ENCODE data around the gene RPRD1B. TPM values are rescaled to one million over a fixed set of nuclear protein-coding genes. Genes with fewer than 3 reads are reported as not detected.

RPRD1B gene
- polyA plus RNA-seq, 2 of the 4 experiments (the other 2 are of a cell fraction): 16.4 to 28.4 TPM

GRCh38 chr20:38063911-38064530 is 30.5 kb downstream of the RPRD1B start (continued):
- no peak for TF ChIP-seq MYC (IDR thresholded peaks at IDR 0.05; ENCODE audit: borderline replicate concordance, low read length)

- ATAC-seq (no peak), FAIRE-seq (no peak), DNase-seq (ENCODE audit: low read depth in 1 of 2, low spot score in 1 of 2) (no peak)
- CTCF ChIA-PET: interaction anchor here (0.9 to 11.2 kb wide), 6 partner anchors 8 to 156 kb away, joined by 3 to 182 read pairs (median 20); partner anchors contain the start of gene TGM2
- no peak overlapping the region for H3K4me3 ChIP-seq
- H3K27ac ChIP-seq: no peak overlapping the region
- TF ChIP-seq RAD21 (conservative IDR thresholded peaks at IDR 0.05 in 1 of 2, IDR thresholded peaks at IDR 0.05 in 1 of 2) (no peak), CBX8 (IDR thresholded peaks at IDR 0.05) (no peak), GATA3 (IDR thresholded peaks at IDR 0.05; ENCODE audit: borderline replicate concordance) (no peak), JUN (IDR thresholded peaks at IDR 0.05) (no peak), NFE2L2 (conservative IDR thresholded peaks at IDR 0.05; ENCODE audit: low read length) (no peak), PBX3 (IDR thresholded peaks at IDR 0.05) (no peak), CTCF (IDR thresholded peaks at IDR 0.05) (no peak), NR3C1 (IDR thresholded peaks at IDR 0.05) (no peak), HEYL (CRISPR knock-in tag; IDR thresholded peaks at IDR 0.05) (no peak), BHLHE40 (IDR thresholded peaks at IDR 0.05; ENCODE audit: low read depth, low read length) (no peak), EP300 (IDR thresholded peaks at IDR 0.05) (no peak), KDM5A (IDR thresholded peaks at IDR 0.05) (no peak), USF2 (IDR thresholded peaks at IDR 0.05) (no peak), PHF8 (IDR thresholded peaks at IDR 0.05; ENCODE audit: borderline replicate concordance, low read depth) (no peak), FOXS1 (CRISPR knock-in tag; IDR thresholded peaks at IDR 0.05) (no peak), ZFP36 (IDR thresholded peaks at IDR 0.05; ENCODE audit: borderline replicate concordance, partially characterized antibody) (no peak), MYC (IDR thresholded peaks at IDR 0.05; ENCODE audit: borderline replicate concordance, low read length) (no peak)
- peaks cover 2% of the 10 kb centered on the region; the same call in 2 of the 3 replicates for H3K4me1 ChIP-seq
- 95% methylated on average over 10 of the region's 10 CpGs for WGBS (ENCODE audit: missing lambda C conversion rate)
- POLR2A ChIA-PET: no interaction called here
- peaks cover 5% of the 10 kb centered on the region for H3K9me3 ChIP-seq
- H3K4me2 ChIP-seq: no peak overlapping the region
Measured at GRCh38 chr20:38065764-38066375, 32.3 kb downstream of the RPRD1B start.

GRCh38 chr20:38066969-38067716 is 33.6 kb downstream of the RPRD1B start:
- FAIRE-seq (no peak), DNase-seq (ENCODE audit: low read depth in 1 of 2, low spot score in 1 of 2) (no peak), ATAC-seq (no peak)
- CTCF ChIA-PET: interaction anchor here (0.8 to 7.6 kb wide), 4 partner anchors 9 to 155 kb away, joined by 3 to 74 read pairs (median 20); no protein-coding TSS in a partner anchor
- Histone ChIP-seq H3K9me3 (peaks cover 18% of the 10 kb centered on the region), H3K27ac (no peak overlapping the region), H3K4me1 (no peaks in the 10 kb centered on the region), H3K4me3 (no peak overlapping the region), H3K4me2 (no peak overlapping the region)
- POLR2A ChIA-PET: no interaction called here
- WGBS (ENCODE audit: missing lambda C conversion rate): 96% methylated on average over 9 of the region's 9 CpGs
- no peak for TF ChIP-seq HOXA7 (CRISPR knock-in tag; IDR thresholded peaks at IDR 0.05)
- TF ChIP-seq MAZ (IDR thresholded peaks at IDR 0.05; ENCODE audit: borderline replicate concordance, low read depth, low read length): no peak
- TF ChIP-seq ZC3H11A (IDR thresholded peaks at IDR 0.05): no peak
- no peak for TF ChIP-seq USF2 (IDR thresholded peaks at IDR 0.05)
- no peak for TF ChIP-seq BHLHE40 (IDR thresholded peaks at IDR 0.05; ENCODE audit: low read depth, low read length)
- TF ChIP-seq HES2 (IDR thresholded peaks at IDR 0.05): no peak
- TF ChIP-seq HDAC2 (IDR thresholded peaks at IDR 0.05): no peak
- TF ChIP-seq EHF (CRISPR knock-in tag; IDR thresholded peaks at IDR 0.05): no peak
- TF ChIP-seq EP300 (IDR thresholded peaks at IDR 0.05): no peak
- no peak for TF ChIP-seq MAX (IDR thresholded peaks at IDR 0.05)
- TF ChIP-seq HMGXB4 (CRISPR knock-in tag; IDR thresholded peaks at IDR 0.05; ENCODE audit: borderline replicate concordance): no peak
- no peak for TF ChIP-seq ESRRA (IDR thresholded peaks at IDR 0.05; ENCODE audit: borderline replicate concordance, low read length)
- no peak for TF ChIP-seq FOXS1 (CRISPR knock-in tag; IDR thresholded peaks at IDR 0.05)
- TF ChIP-seq CEBPB (IDR thresholded peaks at IDR 0.05): no peak

Measured in A549 (cell line).